GM19025 (cell line): ENCODE data around the gene PKNOX2.

Experiments used
- ATAC-seq: cut with Tn5 transposase; IDR thresholded peaks from one replicate; pipeline ENCODE4 v1.9.1; 2021; ENCODE audit warnings: mild to moderate bottlenecking, low read depth, moderate library complexity; ENCODE audit not compliant: unreplicated experiment

Gene PKNOX2

GRCh38 chr11:125329786-125330185, 165.2 kb downstream of the PKNOX2 start:
- no peak for ATAC-seq

- ATAC-seq = no peak
Measured at GRCh38 chr11:125330462-125331325, 166.1 kb downstream of the PKNOX2 start.

GRCh38 chr11:125331357-125332035, 166.9 kb downstream of the PKNOX2 start:
- no peak for ATAC-seq

GRCh38 chr11:125332821-125333220, 168.3 kb downstream of the PKNOX2 start:
- no peak for ATAC-seq

GRCh38 chr11:125333354-125334073, 169.0 kb downstream of the PKNOX2 start:
- no peak for ATAC-seq

- ATAC-seq = no peak
Measured at GRCh38 chr11:125335106-125335505, 170.6 kb downstream of the PKNOX2 start.

- ATAC-seq = no peak
Measured at GRCh38 chr11:125337836-125338834, 173.6 kb downstream of the PKNOX2 start.

- no peak for ATAC-seq
Measured at GRCh38 chr11:125338886-125339811, 174.6 kb downstream of the PKNOX2 start.

GRCh38 chr11:125341676-125342075, 177.1 kb downstream of the PKNOX2 start:
- ATAC-seq = no peak

GRCh38 chr11:125342281-125342930, 177.9 kb downstream of the PKNOX2 start:
- ATAC-seq = no peak

- no peak for ATAC-seq
Measured at GRCh38 chr11:125343086-125343717, 178.7 kb downstream of the PKNOX2 start.

- no peak for ATAC-seq
Measured at GRCh38 chr11:125343718-125344131, 179.2 kb downstream of the PKNOX2 start.

GRCh38 chr11:125344846-125345420, 180.4 kb downstream of the PKNOX2 start:
- ATAC-seq = no peak

- ATAC-seq = no peak
Measured at GRCh38 chr11:125345421-125346178, 181.0 kb downstream of the PKNOX2 start.

- ATAC-seq = no peak
Measured at GRCh38 chr11:125346179-125346530, 181.6 kb downstream of the PKNOX2 start.

GRCh38 chr11:125346565-125347260, 182.2 kb downstream of the PKNOX2 start:
- no peak for ATAC-seq

- ATAC-seq = no peak
Measured at GRCh38 chr11:125347261-125347585, 182.7 kb downstream of the PKNOX2 start.
